BLaER1 treated with 17β-estradiol and CSF1 and Interleukin-3, amounts not matched to agents 10 nM and 100 nM (cell line): ENCODE measurements around the gene NDUFA1.
"Not testable (repeated sequence)": the region's sequence is repeated elsewhere in the genome, so short reads cannot be mapped to it uniquely, and the experiment has no call there.

Experiments used
- H3K27ac ChIP-seq, 11 experiments: shearing (Covaris generic); formaldehyde crosslinking; 2 replicates each; pipeline ENCODE4 v1.8.1; 2022
- H3K27me3 ChIP-seq, 11 experiments: shearing (Covaris generic); formaldehyde crosslinking; 2 replicates each; pipeline ENCODE4 v1.8.1; 2022
- H3K36me3 ChIP-seq, 11 experiments: shearing (Covaris generic); formaldehyde crosslinking; 2 replicates each; pipeline ENCODE4 v1.8.1; 2022
- H3K4me1 ChIP-seq, 10 experiments: shearing (Covaris generic); formaldehyde crosslinking; 2 replicates each; pipeline ENCODE4 v1.8.1; 2022
- H3K4me2 ChIP-seq, 11 experiments: shearing (Covaris generic); formaldehyde crosslinking; 2 replicates each; pipeline ENCODE4 v1.8.1; 2022
- H3K4me3 ChIP-seq, 10 experiments: shearing (Covaris generic); formaldehyde crosslinking; 2 replicates each; pipeline ENCODE4 v1.8.1; 2022
- H3K9ac ChIP-seq, 11 experiments: shearing (Covaris generic); formaldehyde crosslinking; 2 replicates each; pipeline ENCODE4 v1.8.1; 2022
- H3K9me3 ChIP-seq, 11 experiments: shearing (Covaris generic); formaldehyde crosslinking; replicated peaks in 1 of 11; 2 replicates each; pipeline ENCODE4 v1.8.1; 2022
- H4K20me1 ChIP-seq, 11 experiments: shearing (Covaris generic); formaldehyde crosslinking; 2 replicates each; pipeline ENCODE4 v1.8.1; 2022
- Cebpa-rat ChIP-seq, 11 experiments: shearing (Covaris generic); IDR thresholded peaks; 2 replicates each; pipeline ENCODE4 v1.8.1; 2022

NDUFA1 gene

DNA sequence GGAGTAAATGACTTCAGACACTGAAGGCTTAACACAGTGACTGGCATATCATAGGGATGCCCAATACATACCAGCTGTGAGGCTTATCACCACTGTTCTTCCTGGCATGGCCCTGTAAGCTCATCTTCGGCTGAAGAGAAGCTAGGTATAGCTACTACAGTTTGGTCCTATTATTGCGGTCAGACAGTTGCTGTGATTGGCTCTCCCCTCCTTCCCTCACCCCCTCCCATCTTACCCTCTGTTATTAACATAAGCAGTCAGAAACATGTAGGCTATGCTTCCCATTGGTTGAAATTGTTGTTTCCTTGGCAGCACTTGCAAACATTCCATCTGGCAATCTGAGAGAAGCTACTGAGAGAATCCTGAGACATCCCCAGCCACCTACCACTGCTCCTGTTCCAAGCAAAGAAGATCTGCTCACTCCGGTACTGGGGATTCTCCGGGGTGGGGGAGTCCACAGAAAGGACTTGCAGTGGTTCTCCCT, 24.3 kb downstream of the NDUFA1 start, which contains the start of gene AKAP14:
TSS of gene AKAP14 (plus strand) at position 51 of the 484 bp plus-strand sequence. CDS start 7,331 bp downstream, outside the sequence.
- Histone ChIP-seq H3K4me1 (peaks cover 0 to 15% (median 0%) of the 10 kb centered on the region in 10 experiments; a peak in 5 of 20 replicates), H3K9ac (no peak within 1 kb of the TSS), H3K27me3 (no peaks in the 10 kb centered on the region), H3K27ac (no peak within 1 kb of the TSS), H4K20me1 (no peaks in the 10 kb centered on the region), H3K4me3 (no peak within 1 kb of the TSS), H3K4me2 (no peak within 1 kb of the TSS), H3K36me3 (no peaks in the 10 kb centered on the region), H3K9me3 (no peaks in the 10 kb centered on the region)
- TF ChIP-seq Cebpa-rat (IDR thresholded peaks at IDR 0.05), result no peak

DNA sequence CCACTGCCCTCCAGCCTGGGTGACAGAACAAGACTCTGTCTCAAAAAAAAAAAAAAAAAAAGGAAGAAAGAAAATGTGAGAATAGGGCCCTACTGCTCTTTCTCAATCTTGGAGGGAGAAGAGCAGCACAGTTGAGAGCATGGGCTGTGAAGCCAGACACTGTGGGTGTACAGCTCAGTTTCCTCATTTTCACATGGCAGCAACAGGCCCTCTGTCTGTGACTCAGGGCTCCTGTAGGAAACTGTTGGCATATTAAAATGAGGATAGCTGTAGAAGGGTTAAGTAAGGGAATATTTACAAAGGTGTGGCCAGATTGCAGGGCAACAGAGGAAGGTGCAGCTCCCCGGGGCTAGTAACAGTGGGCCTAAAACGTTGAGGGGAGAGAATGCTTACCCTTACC, 27.5 kb downstream of the NDUFA1 start:
- Histone ChIP-seq H4K20me1 (no peaks in the 10 kb centered on the region), H3K27ac (no peak overlapping the region), H3K4me1 (peaks cover 0 to 15% (median 0%) of the 10 kb centered on the region in 10 experiments; a peak in 5 of 20 replicates), H3K4me2 (peak overlapping the region in 3 of 11 experiments; percentile 1 to 67 (median 31); a peak in 3 of 22 replicates), H3K4me3 (no peak overlapping the region), H3K36me3 (no peaks in the 10 kb centered on the region), H3K27me3 (no peaks in the 10 kb centered on the region), H3K9me3 (no peaks in the 10 kb centered on the region), H3K9ac (no peak overlapping the region)
- TF ChIP-seq Cebpa-rat (IDR thresholded peaks at IDR 0.05), result no peak

DNA sequence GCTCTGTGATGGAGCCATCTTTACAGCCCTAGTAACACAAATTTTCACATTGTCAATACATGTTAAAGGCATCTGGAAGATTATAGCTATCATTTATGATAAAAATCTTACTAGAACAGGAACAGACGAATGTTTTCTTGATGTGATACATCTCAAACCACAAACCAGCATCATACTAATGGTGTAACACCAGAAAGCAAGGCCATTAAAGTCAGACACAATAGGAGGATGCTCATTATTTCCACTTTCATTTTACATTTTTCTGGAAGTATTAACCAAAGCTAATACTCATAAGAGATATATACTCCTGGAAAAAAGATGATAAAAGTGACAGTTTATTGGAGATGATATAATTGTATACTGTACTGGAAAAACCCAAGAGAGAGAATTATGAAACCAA, 29.3 kb downstream of the NDUFA1 start:
- H3K36me3 ChIP-seq, result no peaks in the 10 kb centered on the region
- H3K27me3 ChIP-seq, result no peaks in the 10 kb centered on the region
- H3K4me1 ChIP-seq, result peaks cover 0 to 15% (median 0%) of the 10 kb centered on the region in 10 experiments; a peak in 5 of 20 replicates
- H3K4me2 ChIP-seq, result no peak overlapping the region
- H3K9ac ChIP-seq, result no peak overlapping the region
- no peaks in the 10 kb centered on the region for H4K20me1 ChIP-seq
- no peak overlapping the region for H3K4me3 ChIP-seq
- H3K9me3 ChIP-seq, result no peaks in the 10 kb centered on the region
- no peak overlapping the region for H3K27ac ChIP-seq
- no peak for TF ChIP-seq Cebpa-rat (IDR thresholded peaks at IDR 0.05)

DNA sequence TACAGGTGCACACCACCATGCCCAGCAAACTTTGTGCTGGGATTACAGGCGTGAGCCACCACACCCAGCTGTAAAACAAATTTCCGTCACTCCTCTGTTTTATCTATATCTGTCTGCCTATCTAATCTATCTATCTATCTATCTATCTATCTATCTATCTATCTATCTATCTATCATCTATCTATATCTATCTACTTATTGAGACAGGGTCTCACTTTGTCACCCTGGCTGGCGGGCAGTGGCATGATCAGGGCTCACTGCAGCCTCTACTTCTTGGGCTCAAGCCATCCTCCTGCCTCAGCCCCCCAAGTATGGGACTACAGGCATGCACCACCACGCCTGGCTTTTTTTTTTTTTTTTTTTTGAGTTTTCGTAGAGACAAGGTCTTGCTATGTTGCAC, 44.7 kb downstream of the NDUFA1 start:
- H3K9me3 ChIP-seq, result no peaks in the 10 kb centered on the region
- no peak for TF ChIP-seq Cebpa-rat (IDR thresholded peaks at IDR 0.05)
- no peak overlapping the region for H3K9ac ChIP-seq

DNA sequence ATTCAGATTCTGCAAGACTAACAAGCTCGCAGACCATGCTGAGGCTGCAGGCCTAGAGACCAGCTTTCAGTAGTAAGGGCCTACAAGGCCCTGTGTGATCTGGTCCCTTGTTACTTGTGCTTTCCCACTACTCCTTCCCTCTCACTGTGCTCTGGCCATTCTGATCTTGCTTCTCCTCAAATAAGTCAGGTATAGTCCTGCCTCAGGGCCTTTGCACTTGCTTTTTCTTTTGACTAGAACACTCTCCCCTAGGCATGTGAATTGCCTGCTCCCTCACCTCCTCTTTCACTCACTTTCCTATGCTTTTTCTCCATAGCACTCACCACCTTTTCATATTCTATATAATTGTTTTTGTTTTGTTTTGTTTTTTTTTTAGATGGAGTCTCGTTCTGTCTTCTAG, 46.2 kb downstream of the NDUFA1 start:
- Histone ChIP-seq H3K4me2 (no peak overlapping the region), H3K9ac (no peak overlapping the region), H3K4me1 (no peaks in the 10 kb centered on the region), H4K20me1 (no peaks in the 10 kb centered on the region), H3K27me3 (no peaks in the 10 kb centered on the region), H3K27ac (no peak overlapping the region), H3K4me3 (no peak overlapping the region), H3K36me3 (0 out of 22 replicates have a peak, but pooled peaks cover 0 to 7% (median 0%) of the 10 kb centered on the region in 11 experiments), H3K9me3 (no peaks in the 10 kb centered on the region)
- TF ChIP-seq Cebpa-rat (IDR thresholded peaks at IDR 0.05), result no peak

More for the DNA sequence above, 44.7 kb downstream of the NDUFA1 start:
- Histone ChIP-seq H3K4me1 (no peaks in the 10 kb centered on the region), H3K4me2 (no peak overlapping the region), H4K20me1 (no peaks in the 10 kb centered on the region), H3K36me3 (no peaks in the 10 kb centered on the region), H3K27ac (no peak overlapping the region), H3K27me3 (no peaks in the 10 kb centered on the region), H3K4me3 (no peak overlapping the region)

DNA sequence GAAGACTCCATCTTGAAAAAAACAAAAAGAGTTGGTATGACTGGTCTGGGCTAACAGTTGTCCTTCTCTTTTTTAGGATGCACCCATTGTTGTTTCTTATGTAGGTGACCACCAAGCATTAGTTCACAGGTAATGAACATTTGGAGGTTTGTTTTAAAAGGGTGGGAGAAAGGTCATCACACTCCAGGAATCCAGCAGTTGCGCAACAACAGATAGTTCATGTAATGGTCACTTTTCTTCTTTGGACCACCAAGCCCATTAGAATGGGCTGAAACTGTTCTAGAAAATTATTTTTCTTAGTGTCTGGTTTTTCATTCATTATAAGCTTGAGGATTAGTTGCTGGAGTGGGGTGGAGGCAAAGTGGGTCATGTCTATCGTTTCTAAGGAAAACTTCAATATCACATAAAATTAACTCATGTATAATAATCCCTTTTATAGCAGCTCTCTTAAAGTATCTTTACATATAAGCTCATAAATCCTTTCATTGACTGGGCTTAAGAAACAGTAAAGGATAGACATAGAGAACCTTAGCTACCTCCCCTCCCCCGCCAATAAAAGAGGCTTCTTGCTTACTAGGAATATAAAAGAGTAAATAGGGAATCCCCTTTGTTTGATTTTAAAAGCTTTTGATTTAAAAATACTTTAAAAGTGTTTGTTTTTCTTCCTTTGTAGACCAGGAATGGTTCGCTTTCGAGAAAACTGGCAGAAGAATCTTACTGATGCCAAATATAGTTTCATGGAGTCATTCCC, 48.4 kb downstream of the NDUFA1 start:
- no peaks in the 10 kb centered on the region for H3K27me3 ChIP-seq
- no peaks in the 10 kb centered on the region for H4K20me1 ChIP-seq
- H3K36me3 ChIP-seq, result peaks cover 0 to 18% (median 0%) of the 10 kb centered on the region in 11 experiments; a peak in 6 of 22 replicates
- no peaks in the 10 kb centered on the region for H3K4me1 ChIP-seq
- H3K4me3 ChIP-seq, result no peak overlapping the region
- no peaks in the 10 kb centered on the region for H3K9me3 ChIP-seq
- H3K9ac ChIP-seq, result no peak overlapping the region
- no peak overlapping the region for H3K27ac ChIP-seq
- TF ChIP-seq Cebpa-rat (IDR thresholded peaks at IDR 0.05), result peak in 7 of 11 experiments; percentile 52 to 86 (median 66); a peak in 9 of 22 replicates
- no peak overlapping the region for H3K4me2 ChIP-seq

DNA sequence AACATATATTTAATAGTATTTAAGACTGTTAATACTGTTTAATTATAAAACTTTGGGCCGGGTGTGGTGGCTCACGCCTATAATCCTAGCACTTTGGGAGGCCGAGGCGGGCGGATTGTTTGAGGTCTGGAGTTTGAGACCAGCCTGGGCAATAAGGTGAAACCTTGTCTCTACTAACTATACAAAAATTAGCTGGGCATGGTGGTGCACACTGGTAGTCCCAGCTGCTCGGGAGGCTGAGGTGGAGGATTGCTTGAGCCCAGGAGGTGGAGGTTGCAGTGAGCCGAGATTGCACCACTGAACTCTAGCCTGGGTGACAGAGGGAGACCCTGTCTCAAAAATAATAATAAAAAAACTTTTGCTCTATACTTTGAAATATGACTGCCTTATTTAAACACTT, 50.8 kb downstream of the NDUFA1 start:
- H3K4me1 ChIP-seq, H3K27ac ChIP-seq, H3K4me2 ChIP-seq, H3K9ac ChIP-seq, H3K9me3 ChIP-seq, H3K27me3 ChIP-seq, H4K20me1 ChIP-seq, H3K4me3 ChIP-seq: not testable (repeated sequence)
- peaks cover 0 to 31% (median 9%) of the 10 kb centered on the region in 11 experiments; a peak in 11 of 22 replicates for H3K36me3 ChIP-seq
